Suppressor macrophage treated with lipopolysaccharide for 4 hours (primary cell): ENCODE measurements around the gene MAPT.
A peak's percentile ranks its signal among the peaks of the same experiment; 100 is the strongest.
"Not testable (repeated sequence)": the region's sequence is repeated elsewhere in the genome, so short reads cannot be mapped to it uniquely, and the experiment has no call there.

ENCODE experiments used
- DNase-seq: peaks from one replicate; pipeline ENCODE4 v3.0.0-alpha.2; 2020

Gene MAPT

DNA sequence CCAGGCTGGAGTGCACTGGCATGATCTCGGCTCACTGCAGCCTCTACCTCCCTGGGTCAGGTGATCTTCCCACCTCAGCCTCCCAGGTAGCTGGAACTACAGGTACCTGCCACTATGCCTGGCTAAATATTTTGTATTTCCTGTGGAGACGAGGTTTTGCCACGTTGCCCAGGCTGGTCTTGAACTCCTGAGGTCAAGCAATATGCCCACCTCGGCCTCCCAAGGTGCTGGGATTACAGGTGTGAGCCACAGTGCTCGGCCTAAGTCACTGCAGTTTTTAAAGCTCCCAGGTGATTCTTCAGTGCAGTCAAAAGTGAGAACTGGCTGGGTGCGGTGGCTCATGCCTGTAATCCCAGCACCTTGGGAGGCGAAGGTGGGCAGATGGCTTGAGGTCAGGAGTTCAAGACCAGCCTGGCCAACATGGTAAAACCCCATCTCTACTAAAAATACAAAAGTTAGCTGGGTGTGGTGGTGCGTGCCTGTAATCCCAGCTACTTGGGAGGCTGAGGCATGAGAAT, 125.1 kb downstream of the MAPT start:
- DNase-seq: not testable (repeated sequence)

DNA sequence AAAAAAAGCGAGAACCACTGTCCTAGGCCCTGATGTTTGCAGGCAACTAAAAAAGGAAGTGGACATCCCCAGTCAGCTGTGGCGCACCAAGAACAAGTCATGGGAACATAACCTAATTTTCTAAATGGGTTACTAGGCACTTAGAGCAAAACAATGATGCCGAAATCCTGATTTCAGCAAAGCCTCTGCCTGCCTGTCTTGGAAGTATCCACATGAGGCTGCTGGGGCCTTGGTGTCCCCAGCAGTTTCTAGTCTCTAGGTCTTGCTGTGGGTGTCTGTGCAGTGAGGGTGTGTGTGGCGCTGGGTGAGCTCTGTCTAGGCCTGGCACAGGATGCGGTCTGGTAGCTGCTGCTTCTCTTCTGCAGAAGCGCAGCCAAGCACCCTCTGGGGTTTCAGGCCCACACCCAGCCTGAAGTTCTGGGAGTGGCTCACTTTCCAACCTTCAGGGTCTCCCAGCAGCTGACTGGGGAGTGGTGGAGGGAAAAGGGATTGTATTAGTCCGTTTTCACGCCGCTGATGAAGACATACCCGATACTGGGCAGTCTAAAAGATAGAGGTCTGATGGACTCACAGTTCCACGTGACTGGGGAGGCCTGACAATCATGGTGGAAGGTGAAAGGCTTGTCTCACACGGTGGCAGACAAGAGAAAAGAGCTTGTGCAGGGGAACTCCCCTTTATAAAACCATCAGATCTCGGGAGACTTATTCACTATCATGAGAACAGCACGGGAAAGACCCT, 125.8 kb downstream of the MAPT start:
- DNase-seq: peak; percentile 63

GRCh38 chr17:46020998-46021397, 126.6 kb downstream of the MAPT start:
- DNase-seq: no peak

DNA sequence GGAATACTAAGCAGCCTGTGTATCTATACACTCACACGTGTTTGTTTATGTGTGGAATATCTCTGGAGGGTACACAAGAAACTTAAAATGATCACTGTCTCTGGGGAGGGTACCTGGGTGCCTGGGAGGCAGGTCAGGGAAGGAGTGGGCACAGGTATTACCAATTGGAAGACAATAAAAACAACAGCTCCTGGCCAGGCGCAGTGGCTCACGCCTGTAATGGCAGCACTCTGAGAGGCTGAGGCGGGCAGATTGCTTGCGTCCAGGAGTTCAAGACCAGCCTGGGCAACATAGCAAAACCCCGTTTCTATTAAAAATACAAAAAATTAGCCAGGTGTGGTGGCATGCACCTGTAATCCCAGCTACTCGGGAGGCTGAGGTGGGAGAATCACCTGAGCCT, 129.0 kb downstream of the MAPT start:
- not testable (repeated sequence) for DNase-seq

GRCh38 chr17:46023783-46024388, 129.5 kb downstream of the MAPT start:
- no peak for DNase-seq

- DNase-seq: no peak
Measured at GRCh38 chr17:46024590-46024989, 130.2 kb downstream of the MAPT start.

DNA sequence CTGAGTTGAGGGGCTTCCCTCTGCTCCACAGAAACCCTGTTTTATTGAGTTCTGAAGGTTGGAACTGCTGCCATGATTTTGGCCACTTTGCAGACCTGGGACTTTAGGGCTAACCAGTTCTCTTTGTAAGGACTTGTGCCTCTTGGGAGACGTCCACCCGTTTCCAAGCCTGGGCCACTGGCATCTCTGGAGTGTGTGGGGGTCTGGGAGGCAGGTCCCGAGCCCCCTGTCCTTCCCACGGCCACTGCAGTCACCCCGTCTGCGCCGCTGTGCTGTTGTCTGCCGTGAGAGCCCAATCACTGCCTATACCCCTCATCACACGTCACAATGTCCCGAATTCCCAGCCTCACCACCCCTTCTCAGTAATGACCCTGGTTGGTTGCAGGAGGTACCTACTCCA, 130.7 kb downstream of the MAPT start:
- DNase-seq: no peak

- DNase-seq: no peak
Measured at GRCh38 chr17:46025510-46026165, 131.3 kb downstream of the MAPT start.

DNA sequence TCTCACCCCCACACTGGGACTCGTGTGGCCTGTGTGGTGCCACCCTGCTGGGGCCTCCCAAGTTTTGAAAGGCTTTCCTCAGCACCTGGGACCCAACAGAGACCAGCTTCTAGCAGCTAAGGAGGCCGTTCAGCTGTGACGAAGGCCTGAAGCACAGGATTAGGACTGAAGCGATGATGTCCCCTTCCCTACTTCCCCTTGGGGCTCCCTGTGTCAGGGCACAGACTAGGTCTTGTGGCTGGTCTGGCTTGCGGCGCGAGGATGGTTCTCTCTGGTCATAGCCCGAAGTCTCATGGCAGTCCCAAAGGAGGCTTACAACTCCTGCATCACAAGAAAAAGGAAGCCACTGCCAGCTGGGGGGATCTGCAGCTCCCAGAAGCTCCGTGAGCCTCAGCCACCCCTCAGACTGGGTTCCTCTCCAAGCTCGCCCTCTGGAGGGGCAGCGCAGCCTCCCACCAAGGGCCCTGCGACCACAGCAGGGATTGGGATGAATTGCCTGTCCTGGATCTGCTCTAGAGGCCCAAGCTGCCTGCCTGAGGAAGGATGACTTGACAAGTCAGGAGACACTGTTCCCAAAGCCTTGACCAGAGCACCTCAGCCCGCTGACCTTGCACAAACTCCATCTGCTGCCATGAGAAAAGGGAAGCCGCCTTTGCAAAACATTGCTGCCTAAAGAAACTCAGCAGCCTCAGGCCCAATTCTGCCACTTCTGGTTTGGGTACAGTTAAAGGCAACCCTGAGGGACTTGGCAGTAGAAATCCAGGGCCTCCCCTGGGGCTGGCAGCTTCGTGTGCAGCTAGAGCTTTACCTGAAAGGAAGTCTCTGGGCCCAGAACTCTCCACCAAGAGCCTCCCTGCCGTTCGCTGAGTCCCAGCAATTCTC, 132.1 kb downstream of the MAPT start:
- peak; percentile 54 for DNase-seq

- peak; percentile 39 for DNase-seq
Measured at GRCh38 chr17:46027048-46027975, 133.0 kb downstream of the MAPT start.

DNA sequence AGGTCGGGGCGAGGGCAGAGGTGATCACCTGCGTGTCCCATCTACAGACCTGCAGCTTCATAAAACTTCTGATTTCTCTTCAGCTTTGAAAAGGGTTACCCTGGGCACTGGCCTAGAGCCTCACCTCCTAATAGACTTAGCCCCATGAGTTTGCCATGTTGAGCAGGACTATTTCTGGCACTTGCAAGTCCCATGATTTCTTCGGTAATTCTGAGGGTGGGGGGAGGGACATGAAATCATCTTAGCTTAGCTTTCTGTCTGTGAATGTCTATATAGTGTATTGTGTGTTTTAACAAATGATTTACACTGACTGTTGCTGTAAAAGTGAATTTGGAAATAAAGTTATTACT, 133.6 kb downstream of the MAPT start:
- no peak for DNase-seq

DNA sequence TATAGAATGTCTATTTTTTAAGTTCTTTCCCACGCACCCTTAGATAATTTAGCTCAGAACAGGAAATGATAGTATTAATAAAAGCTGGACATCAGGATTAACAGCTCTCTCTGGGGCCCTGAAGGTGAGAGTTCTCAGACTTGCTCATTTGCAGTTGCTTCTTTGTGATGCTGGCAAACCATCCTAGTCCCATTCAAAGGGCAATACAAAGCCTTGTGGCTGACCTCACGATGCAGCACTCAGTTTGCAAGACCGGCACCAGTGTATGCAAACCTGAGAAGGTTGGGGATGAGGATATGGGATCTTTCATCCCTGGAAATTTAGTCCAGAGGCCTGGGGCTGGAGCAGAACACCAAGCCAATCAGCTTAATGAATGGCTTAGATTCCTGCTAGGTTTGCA, 134.0 kb downstream of the MAPT start:
- no peak for DNase-seq

GRCh38 chr17:46028981-46029565, 134.7 kb downstream of the MAPT start:
- DNase-seq: no peak

DNA sequence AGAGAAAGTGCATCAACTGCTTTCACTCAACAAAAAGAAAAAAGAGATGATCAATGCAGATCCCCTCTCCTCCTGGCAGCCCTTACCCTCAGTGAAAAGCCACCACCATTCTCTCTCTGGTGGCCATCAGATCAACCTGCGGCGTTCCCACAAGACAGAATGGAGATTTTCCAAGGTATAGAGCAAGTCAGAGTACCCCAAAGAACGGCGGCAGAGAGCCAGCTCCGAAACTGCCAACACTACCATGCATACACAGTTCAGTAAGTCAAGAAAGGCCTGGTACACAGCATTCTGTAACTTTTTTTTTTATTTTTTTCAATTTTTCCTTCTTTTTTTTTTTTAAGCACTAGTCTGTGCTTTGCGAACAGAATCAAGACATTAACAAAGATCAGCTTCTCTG, 135.3 kb downstream of the MAPT start:
- DNase-seq: no peak

DNA sequence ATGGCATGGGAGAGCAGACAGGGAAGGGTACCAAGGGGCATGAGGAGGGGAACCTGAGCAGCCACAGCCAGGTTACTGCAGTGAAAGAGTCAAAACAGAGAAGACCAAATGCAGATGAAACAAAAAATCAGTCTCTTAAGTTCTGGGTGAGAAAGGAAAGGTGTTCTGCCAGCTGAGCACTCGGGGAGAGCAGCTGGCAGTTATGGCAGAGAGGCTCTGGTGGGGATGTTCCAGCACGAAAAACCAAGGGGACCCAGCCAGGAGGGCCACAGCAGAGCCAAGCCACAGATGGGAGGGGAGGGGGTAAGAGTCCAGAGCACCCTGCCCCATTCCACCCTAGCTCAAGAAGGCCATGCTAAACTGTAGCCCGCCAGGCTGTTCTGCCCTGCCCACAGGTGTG, 136.4 kb downstream of the MAPT start:
- no peak for DNase-seq

DNA sequence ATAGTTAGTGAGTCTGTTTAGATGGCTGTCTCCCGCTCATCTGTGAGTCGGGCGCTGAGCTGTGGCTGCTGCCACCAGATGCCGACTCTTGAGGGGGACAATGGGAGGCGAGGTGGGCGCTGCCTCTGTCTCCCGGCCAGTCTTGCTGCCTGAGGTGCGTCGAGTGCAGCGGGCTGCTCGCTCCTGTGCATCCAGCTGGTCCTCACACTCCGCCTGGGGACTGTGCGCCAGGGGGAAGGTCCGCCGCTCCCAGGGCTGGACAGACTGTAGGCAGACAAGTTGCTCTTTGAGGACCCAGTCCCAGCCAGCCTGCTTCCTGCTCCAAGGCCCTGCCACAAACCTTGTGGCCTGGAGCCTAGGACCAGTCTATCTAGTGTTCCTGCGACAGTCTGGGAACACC, 137.1 kb downstream of the MAPT start:
- no peak for DNase-seq

DNA sequence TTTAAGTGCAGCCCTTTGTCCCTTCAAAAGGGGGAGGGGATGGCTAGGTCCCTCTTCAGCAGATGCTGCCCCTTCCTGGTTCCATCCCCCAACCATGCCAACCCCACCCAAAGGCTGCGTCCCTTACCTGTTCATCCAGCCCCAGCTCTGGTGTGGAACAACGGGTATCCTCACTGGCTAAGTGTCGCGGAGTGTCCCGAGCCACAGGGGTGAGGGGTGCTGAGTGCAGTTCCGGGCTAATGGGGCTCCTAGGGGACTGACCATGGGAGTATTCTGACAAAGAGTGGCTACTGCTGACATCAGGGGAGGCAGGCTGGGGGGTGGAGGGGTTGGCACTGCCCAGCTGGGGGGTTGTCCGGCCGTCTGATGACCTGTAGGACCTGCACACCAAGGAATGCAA, 137.6 kb downstream of the MAPT start:
- no peak for DNase-seq

GRCh38 chr17:46032909-46033308, 138.6 kb downstream of the MAPT start:
- no peak for DNase-seq

DNA sequence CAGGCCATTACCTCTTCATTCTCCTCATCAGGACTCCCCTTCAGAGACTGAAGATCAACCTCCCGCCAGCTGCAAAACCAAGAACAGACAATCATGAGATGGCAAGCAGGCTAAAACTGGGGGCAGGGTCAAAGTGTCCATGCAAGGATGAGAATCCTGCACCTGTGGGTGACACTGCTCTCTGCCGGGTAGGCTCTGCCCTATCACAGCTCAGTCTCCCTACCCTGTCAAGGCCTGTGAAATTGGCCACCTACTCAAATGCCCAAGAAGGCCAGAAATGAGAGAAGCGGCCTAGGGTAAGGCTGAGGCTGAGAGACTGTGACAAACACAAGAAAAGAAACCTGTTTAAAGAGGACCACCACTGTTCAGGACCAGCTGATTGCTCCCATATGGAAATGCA, 139.0 kb downstream of the MAPT start:
- no peak for DNase-seq

DNA sequence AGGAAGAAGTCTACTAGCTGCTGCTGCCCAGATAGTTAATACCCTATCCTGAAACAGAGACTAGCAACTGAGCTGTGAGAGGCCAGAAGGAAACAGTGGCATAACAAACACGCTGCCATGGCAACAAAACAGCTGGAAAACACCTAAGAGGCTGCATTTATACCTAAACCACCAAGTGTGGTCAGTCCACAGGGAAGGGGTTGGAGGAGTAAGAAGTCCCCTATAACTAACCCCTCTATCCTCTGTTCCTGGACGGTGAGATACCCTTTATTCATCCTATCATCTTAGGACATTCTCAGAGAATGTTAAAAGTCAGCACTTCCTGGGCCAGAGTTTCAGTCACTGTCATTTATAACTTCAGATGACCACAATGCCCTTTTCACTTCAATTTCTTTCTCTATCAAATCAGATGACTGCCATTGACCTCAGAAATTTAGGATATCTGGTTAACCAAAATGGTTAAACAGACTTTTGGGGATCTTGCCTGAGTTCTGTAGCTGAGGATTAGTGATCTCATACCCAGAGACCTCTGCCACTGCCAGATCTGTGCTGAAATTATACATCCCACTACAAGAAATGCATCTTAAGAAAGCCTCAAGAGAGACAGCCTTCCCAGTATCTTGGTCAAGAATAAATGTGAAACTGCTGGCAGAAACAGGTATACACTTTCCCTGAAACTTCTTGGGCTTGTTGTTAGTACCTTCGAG, 140.9 kb downstream of the MAPT start:
- no peak for DNase-seq

GRCh38 chr17:46036491-46036890, 142.1 kb downstream of the MAPT start:
- DNase-seq: no peak
